Fibroblast of the aortic adventitia (primary cell): Measurements from ENCODE around the gene CTIF. TPM values are rescaled to one million over a fixed set of nuclear protein-coding genes. Genes with fewer than 3 reads are reported as not detected.

Source experiments
- DNase-seq: peaks from one replicate; pipeline ENCODE4 v3.0.0-alpha.2; 2010; ENCODE audit warnings: low read depth
- H3K4me3 ChIP-seq: 2 replicates; pipeline ENCODE4 v1.5.1; 2011; ENCODE audit warnings: low read depth, mild to moderate bottlenecking, control low read depth, low read length, moderate library complexity
- total RNA-seq: library from RNA; depleted of rRNA; stranded (reverse); fragments of >200 nt; gene quantifications from 2 replicates; pipeline ENCODE4 v1.2.3, GENCODE V29; 2012; ENCODE audit warnings: low replicate concordance
- TF ChIP-seq, protein P1 (sequence below): IDR thresholded peaks from 2 replicates; pipeline ENCODE4 v1.5.1; 2011; ENCODE audit warnings: mild to moderate bottlenecking, low read length, control low read depth, inconsistent platforms; ENCODE audit not compliant: insufficient read depth

The CTIF gene
- total RNA-seq, 1 donor = 29.0 TPM

DNA sequence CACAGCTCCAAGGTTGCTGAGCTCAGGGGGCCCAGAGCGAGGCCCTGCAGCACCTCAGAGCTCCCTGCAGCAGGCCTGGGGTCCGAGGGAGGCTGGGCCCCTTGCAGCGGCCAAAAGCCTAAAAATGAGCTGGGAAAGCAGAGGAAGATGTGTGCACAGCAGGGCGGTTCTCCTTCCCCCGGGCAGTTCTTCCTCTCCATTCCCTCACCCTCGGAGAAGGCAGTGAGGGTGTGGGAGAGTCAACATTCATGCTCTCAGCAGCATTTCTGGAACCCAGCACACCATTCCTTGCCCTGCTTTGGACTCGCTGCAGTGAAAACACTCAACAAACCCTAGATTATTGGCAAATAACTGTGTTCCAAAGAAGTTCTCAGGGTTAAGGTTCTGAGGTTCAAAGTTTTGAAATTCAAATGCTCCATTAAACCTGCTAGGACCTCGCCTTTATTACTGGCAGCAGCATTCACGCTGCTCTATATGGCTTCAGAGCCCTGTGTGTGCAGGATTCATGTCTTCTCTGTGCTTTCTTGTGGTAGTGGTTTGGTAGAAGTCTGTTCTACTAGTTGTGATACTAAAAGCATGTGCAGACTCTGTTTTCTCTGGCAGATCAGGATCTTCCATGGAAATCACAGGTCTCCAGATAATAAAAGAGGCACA is 79.1 kb downstream of the CTIF start:
- DNase-seq = no peak
- TF ChIP-seq, protein P1, sequence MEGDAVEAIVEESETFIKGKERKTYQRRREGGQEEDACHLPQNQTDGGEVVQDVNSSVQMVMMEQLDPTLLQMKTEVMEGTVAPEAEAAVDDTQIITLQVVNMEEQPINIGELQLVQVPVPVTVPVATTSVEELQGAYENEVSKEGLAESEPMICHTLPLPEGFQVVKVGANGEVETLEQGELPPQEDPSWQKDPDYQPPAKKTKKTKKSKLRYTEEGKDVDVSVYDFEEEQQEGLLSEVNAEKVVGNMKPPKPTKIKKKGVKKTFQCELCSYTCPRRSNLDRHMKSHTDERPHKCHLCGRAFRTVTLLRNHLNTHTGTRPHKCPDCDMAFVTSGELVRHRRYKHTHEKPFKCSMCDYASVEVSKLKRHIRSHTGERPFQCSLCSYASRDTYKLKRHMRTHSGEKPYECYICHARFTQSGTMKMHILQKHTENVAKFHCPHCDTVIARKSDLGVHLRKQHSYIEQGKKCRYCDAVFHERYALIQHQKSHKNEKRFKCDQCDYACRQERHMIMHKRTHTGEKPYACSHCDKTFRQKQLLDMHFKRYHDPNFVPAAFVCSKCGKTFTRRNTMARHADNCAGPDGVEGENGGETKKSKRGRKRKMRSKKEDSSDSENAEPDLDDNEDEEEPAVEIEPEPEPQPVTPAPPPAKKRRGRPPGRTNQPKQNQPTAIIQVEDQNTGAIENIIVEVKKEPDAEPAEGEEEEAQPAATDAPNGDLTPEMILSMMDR = no peak
- no peak overlapping the region for H3K4me3 ChIP-seq

DNA sequence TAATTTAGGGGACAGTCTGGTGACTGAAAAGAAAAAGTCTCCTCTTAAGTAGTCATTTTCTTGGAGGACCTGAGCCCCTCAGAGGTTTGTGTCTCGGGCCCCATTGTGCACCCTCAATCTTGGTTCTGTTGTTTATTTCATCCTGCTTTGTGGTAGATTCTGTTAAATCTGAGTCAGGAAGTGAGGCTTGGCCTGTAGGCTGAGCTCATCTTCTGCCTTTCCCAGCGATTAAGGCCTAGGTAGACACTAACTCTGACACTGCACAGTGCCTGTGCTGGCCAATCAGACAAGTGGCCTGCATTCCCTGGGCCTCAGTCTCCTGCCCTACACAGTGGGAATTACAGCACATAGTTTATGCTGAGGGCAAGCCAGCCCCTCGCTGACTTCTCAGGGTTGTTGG is 80.2 kb downstream of the CTIF start:
- TF ChIP-seq, protein P1 = no peak
- H3K4me3 ChIP-seq = no peak overlapping the region
- no peak for DNase-seq

DNA sequence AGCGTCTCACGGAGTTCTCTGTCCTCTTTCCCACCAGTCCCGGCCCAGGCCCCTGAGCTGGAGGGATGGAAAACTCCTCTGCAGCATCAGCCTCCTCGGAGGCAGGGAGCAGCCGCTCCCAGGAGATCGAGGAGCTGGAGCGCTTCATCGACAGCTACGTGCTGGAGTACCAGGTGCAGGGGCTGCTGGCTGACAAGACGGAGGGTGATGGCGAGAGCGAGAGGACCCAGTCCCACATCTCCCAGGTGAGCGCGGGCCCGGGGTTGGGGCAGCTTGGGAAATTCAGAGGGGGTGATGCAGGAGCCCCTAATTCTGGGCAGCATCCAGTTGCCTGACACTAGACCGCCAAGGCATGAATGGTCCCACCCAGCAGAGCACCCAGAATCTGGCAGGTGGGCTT is 80.7 kb downstream of the CTIF start:
- no peak overlapping the region for H3K4me3 ChIP-seq
- TF ChIP-seq, protein P1 = no peak
- no peak for DNase-seq

DNA sequence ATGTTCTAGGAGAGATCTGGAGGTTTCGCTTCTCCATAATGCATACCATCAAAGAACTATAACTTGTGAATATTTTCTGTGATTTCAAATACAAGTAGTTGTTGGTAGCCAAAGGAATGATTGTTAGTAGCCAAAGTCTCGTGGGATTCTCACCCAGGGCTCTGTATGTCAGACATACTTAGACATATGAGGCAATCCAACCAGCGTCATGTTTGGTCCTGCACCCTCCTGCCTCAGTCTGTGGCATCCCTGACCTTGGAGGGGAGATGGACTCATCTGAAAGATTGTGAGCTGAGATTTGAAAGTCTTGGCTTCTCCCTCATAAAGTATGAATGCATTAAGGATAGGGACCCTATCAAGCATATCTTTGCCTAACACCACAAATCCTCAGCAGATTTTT is 81.2 kb downstream of the CTIF start:
- peak; percentile 40 for DNase-seq
- H3K4me3 ChIP-seq = no peak overlapping the region
- TF ChIP-seq, protein P1 = no peak

DNA sequence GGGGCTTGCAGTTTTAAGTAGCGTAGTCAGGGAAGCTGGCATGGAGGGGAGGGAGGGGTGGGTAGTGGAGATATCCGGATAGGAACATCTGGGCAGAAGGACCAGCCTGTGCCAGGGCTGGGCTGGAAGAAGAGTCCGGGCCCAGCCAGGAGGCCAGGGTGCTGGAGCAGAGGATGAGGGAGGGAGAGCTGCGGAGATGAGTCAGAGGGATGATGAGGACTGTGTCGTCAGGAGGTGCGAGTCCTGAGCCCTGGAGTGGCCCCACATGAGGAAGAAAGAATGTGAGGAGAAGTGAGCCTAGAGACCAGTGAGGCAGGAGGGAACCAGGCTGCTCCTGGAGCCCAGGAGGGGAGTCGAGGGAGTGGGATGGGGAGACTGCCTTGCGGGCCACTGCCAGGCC is 82.4 kb downstream of the CTIF start:
- DNase-seq = peak; percentile 65
- no peak overlapping the region for H3K4me3 ChIP-seq
- TF ChIP-seq, protein P1 = no peak

DNA sequence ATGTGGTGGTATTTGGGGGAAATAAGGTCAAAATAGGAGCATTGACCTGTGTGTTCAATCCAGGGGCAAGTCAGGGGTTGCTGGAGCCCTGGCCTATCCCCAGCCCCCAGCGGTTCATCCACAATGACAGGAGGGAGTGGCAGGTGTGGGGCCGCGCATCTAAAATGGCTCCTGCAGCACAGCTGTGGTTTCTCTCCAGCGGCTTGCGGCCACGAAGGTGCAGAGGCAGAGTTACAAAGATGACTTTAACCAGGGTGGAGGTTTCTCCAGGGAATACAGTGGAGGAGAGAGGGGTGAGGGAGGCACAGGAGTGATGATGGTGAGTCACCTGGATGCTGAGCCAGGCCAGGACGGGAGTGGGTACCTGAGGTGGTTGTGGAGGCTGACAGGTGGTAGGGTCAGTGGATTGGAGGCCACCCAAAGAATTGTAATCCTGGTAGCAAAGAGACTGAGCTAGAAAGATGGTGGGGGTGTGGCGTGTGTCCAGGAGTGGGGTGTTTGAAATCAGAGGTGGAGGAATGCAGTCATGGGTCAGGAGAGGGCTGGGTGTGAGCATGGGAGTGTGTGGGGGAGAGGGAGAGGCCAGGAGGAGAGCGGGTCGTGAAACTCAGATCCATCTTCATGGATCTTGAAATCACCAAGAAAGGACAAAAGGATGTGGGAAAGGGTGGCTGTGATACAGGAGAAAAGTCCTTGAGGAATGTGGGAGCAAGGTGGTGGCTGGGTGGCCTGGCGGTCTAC is 83.2 kb downstream of the CTIF start:
- TF ChIP-seq, protein P1 = no peak
- no peak for DNase-seq
- no peak overlapping the region for H3K4me3 ChIP-seq
